Measurements from ENCODE around the gene NACC1. TPM values are rescaled to one million over a fixed set of nuclear protein-coding genes. Genes with fewer than 3 reads are reported as not detected.

Gene NACC1
- total RNA-seq, 1 donor from 2014 or later: 45.1 TPM

- Mint-ChIP-seq H3K4me1 (ENCODE audit: unreplicated experiment) (peaks cover 18% of the 10 kb centered on the region), H3K4me3 (ENCODE audit: unreplicated experiment) (no peak overlapping the region), H3K27ac (ENCODE audit: unreplicated experiment) (no peak overlapping the region), H3K36me3 (ENCODE audit: unreplicated experiment) (peaks cover 4% of the 10 kb centered on the region), H3K9me3 (ENCODE audit: unreplicated experiment) (no peaks in the 10 kb centered on the region), H3K27me3 (ENCODE audit: unreplicated experiment) (peaks cover 15% of the 10 kb centered on the region)
- no peak for DNase-seq (ENCODE audit: extremely low spot score, unreplicated experiment)
- peak; percentile 29 for TF ChIP-seq CTCF (IDR thresholded peaks at IDR 0.05)
These were observed 17.0 kb upstream of the NACC1 start for GRCh38 chr19:13100841-13101589.

- no peak for TF ChIP-seq CTCF (IDR thresholded peaks at IDR 0.05)
- no peak for DNase-seq (ENCODE audit: extremely low spot score, unreplicated experiment)
- H3K9me3 Mint-ChIP-seq (ENCODE audit: unreplicated experiment): no peaks in the 10 kb centered on the region
- no peak overlapping the region for H3K27ac Mint-ChIP-seq (ENCODE audit: unreplicated experiment)
- no peak overlapping the region for H3K4me3 Mint-ChIP-seq (ENCODE audit: unreplicated experiment)
- H3K36me3 Mint-ChIP-seq (ENCODE audit: unreplicated experiment): peaks cover 3% of the 10 kb centered on the region
- H3K27me3 Mint-ChIP-seq (ENCODE audit: unreplicated experiment): peaks cover 11% of the 10 kb centered on the region
- H3K4me1 Mint-ChIP-seq (ENCODE audit: unreplicated experiment): peaks cover 14% of the 10 kb centered on the region
These were observed 16.3 kb upstream of the NACC1 start for GRCh38 chr19:13101590-13102415.

GRCh38 chr19:13102416-13102665 is 15.7 kb upstream of the NACC1 start:
- no peak for TF ChIP-seq CTCF (IDR thresholded peaks at IDR 0.05)
- H3K27me3 Mint-ChIP-seq (ENCODE audit: unreplicated experiment): peaks cover 8% of the 10 kb centered on the region
- H3K27ac Mint-ChIP-seq (ENCODE audit: unreplicated experiment): no peak overlapping the region
- H3K9me3 Mint-ChIP-seq (ENCODE audit: unreplicated experiment): no peaks in the 10 kb centered on the region
- DNase-seq (ENCODE audit: extremely low spot score, unreplicated experiment): no peak
- H3K4me3 Mint-ChIP-seq (ENCODE audit: unreplicated experiment): no peak overlapping the region
- H3K4me1 Mint-ChIP-seq (ENCODE audit: unreplicated experiment): peaks cover 10% of the 10 kb centered on the region
- H3K36me3 Mint-ChIP-seq (ENCODE audit: unreplicated experiment): no peaks in the 10 kb centered on the region

- no peak for TF ChIP-seq CTCF (IDR thresholded peaks at IDR 0.05)
- Mint-ChIP-seq H3K4me3 (ENCODE audit: unreplicated experiment) (no peak within 1 kb of the TSS), H3K27ac (ENCODE audit: unreplicated experiment) (no peak within 1 kb of the TSS), H3K4me1 (ENCODE audit: unreplicated experiment) (peaks cover 10% of the 10 kb centered on the region), H3K27me3 (ENCODE audit: unreplicated experiment) (peaks cover 8% of the 10 kb centered on the region), H3K9me3 (ENCODE audit: unreplicated experiment) (no peaks in the 10 kb centered on the region), H3K36me3 (ENCODE audit: unreplicated experiment) (no peaks in the 10 kb centered on the region)
- peak; percentile 83 for DNase-seq (ENCODE audit: extremely low spot score, unreplicated experiment)
These were observed 15.1 kb upstream of the NACC1 start, which contains the start of gene LYL1 for GRCh38 chr19:13102666-13103580. Gene LYL1, minus strand, starts transcription at chr19:13102858. Its CDS starts 1,687 bp downstream, at chr19:13101171.

All from osteocyte (in vitro differentiated cells).